HG03066 (cell line): Measurements from ENCODE around the gene SUN2.

ENCODE experiments used
- ATAC-seq: cut with Tn5 transposase; IDR thresholded peaks from one replicate; pipeline ENCODE4 v1.9.1; 2021; ENCODE audit warnings: low read depth; ENCODE audit not compliant: unreplicated experiment

Gene SUN2

DNA sequence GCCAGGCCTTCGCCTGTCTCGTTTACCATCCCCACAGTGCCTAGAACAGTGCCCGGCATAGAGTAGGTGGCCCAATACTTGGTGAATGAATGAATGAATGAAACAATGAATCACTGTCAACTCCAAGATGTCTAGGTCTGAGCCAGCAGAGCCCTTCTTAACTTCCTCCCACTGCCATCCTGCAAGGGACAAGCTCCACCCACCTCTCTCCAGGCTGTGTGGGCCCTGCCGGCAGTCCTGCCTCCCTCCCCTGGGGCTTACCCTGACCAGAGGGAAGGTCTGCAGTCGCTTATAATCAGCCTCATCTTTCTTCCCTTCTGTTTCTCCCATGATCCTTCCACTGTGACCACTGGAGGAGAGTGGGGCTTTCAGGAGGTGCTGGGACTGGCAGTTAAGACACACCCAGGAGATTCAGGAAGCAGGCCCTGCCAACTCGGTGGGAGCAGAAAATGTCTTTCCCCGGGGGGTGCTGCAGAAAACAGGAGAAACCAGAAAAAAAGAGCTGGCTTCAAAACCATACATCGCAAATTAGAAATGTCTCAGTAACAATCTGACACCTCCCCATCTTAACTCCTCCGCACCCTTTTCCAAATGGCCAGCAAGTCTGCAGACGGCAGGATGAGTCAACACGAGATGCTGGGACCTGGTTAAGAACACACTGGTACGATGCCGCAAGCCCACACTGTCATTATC is 26.8 kb upstream of the SUN2 start:
- no peak for ATAC-seq

DNA sequence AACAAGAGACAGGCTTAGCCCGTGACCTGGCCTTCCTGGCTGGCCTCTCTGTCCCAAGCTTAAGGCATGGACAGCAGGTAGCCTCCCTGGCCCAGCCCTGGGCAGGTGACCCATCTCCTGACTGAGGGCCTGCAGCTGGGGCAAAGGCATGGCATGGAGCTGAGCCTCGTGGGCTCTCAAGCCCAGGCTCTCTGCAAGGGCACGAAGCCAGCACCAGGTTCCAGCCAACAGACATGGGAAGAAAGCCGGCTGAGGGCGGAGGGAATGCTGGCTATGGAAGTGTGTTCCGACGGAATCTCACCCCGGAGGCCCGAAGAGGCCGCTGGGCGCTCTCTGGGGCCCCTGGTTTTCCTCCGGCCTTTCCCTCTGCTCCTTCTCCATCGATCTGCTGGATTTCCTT is 25.2 kb upstream of the SUN2 start:
- no peak for ATAC-seq

DNA sequence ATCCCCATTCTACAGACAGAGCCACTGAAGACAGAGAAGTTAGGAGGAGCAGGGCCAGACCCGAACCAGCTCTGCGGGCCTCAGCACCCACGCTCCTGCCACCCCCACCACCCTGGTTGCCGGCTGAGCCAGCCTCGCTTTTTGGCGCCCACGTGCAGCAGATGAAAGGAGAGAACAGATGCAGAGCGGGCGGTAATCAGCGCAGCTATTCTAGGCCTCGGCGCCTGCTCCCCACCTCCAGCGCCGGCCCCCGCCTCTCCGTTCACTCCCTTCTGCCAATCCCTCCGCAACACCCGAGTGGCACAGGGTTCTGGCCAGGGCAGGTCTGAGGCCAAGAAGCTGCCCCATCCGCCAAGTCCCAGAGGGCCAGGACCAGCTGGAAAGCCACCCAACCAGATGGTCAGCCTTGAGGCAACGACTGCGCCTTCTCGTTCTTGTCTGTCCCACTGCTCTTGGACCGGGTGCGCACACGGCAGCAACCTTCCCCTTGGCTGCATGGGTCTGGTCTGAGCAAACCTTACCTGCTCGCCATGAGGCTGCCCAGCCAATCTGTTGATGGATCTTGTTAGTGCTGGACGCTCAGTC is 21.4 kb upstream of the SUN2 start:
- no peak for ATAC-seq

DNA sequence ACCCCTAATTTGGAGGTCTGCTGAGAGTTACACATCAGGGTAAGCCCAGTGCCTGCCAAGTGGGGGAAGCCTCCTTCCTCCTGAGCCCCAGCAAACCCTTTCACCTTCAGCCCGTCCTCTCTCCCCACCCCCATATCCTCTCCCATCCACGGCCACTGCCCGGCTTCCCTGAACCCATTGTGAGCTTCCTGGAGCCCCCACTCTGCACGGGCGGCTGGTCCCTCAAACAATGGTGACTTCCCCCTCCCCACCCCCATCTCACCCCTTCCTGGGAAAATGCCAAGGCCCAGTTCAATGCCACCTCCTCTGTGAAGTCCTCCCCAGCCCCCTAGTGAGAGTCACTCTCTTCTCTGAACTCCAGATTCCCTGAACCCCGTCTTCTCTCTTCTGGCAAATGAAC is 20.3 kb upstream of the SUN2 start:
- no peak for ATAC-seq

DNA sequence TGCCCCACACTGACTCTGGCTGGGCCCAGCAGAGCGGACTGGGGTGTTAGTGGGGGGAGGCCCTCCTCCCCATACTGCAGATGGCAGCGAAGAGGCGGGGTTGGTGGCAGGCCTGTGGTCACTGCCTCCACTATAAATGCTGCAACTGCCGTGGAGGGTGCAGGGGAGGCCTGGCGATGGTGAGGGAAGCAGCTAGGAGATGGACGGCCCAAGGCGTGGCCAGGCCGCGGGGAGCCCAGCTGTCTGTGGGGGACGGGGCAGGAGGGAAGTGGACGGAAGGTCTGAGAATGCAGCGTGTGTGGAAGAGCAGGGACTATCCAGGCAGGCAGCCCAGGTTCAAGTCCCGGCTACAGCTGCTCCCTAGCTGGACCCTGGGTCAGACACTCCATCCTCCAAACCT is 19.9 kb upstream of the SUN2 start:
- ATAC-seq = no peak

DNA sequence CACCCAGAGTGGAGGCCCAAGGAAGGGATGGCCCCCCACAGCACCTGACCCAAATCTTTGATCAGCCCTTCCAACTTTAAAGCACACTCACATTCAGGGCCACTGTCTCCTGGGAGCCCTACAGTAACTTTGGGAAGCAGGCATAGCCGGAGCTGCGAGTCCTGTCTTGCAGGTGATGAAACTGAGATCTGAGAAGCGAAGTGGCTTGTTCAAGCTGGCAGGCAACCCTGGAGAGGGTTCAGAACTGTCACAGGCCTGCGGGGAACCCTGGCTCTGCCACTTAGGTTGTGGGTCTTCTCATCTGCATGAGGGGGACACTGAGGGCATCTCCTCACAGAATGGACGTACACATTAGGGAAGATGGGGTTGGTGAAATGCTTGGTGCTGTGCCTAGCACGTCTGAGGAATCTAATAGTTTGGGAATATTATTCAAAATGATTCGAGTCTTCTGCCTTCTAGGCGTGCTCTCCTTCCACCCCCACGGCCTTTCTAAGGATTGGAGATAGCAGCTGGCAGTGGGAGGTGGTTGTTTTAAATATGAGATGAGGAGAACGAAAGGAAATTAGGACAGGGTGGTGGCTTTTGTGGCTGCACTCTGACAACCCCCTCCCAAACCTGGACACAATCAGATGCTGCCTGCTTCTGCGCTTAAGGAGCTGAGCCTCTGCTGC is 18.8 kb upstream of the SUN2 start:
- no peak for ATAC-seq

DNA sequence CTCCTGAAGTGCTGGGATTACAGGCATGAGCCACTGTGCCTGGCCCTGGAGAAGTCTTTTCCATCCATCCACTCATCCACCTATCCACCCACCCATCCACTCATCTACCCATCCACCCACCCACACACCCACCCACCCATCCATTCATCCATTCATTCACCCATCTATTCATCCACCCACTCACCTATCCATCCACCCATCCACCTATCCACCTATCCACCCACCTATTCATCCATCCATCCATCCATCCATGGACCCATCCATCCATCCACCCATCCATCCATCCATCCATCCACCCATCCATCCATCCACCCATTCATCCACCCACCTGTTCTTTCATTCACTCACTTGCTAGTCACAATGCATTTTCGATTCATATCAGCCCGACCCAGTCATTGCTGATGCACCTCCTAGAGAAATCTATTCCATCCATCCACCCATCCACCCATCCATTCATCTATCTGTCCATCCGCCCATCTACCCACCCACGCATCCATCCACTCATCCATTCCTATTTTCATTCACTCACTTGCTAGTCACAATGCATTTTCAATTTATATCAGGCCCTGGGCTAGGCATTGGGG is 17.7 kb upstream of the SUN2 start:
- ATAC-seq = no peak

DNA sequence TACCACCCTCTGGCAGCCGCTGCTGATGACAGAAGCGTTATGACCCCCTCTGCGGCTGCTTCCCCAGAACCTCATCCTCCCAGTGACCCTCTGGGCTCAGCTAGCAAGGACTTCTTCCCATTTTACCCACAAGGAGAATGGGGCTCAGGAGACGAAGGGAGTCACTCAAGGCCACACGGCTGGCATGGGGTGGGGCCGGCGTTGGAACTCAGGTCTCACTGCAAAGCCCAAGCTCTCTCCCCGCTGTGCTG is 16.8 kb upstream of the SUN2 start:
- ATAC-seq = no peak

DNA sequence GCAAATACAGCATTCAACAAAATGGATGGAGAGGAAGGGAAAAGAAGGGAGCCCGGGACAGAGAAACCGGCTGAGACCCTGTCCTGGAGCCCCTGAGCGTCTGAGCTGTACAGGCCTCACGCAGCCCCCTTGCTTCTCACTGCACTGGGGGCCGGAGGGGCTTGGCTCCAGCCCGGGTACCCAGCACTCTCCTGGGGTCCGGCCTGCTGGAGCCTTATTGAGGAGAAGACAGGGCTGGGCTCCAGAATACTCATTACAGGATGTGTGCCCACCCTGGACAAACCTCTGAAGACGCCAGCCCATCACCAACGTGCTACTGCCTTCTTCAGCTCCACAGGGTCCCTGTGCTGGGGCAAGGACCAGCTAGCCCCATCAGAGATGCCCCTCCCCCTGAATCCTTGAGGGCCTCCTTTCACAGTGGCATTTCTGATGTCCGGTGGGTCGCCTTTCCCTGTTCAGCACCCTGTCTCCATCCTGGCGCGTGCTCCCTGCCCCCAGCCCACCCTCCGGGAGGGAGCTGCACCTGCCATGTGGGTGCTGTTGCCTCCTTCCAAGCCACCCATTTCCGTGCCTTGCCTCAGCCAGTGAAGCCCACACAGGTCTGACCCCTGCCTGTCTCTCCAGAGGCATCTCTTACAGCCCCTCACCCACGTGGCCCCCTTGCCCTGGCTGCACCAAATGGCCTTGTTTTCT is 14.6 kb upstream of the SUN2 start:
- ATAC-seq = no peak

DNA sequence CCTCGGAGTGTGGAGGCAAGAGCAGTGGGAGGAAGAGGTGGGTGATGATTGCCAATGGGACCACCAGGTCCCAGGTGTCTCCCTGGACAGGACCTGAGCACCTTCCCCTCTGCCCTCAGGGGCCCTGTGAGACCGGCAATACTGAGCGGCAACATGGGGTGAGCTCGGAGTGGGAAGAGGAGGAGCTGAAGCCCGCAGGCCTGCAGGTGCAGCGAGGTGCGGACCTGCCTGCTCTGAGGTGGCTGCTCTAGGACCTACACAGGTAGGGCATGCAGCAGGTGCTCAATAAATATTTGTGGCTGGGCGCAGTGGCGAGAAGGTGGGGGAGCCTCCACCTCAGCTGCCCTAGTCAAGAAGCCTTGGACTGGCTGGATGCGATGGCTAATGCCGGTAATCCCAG is 12.2 kb upstream of the SUN2 start:
- no peak for ATAC-seq

DNA sequence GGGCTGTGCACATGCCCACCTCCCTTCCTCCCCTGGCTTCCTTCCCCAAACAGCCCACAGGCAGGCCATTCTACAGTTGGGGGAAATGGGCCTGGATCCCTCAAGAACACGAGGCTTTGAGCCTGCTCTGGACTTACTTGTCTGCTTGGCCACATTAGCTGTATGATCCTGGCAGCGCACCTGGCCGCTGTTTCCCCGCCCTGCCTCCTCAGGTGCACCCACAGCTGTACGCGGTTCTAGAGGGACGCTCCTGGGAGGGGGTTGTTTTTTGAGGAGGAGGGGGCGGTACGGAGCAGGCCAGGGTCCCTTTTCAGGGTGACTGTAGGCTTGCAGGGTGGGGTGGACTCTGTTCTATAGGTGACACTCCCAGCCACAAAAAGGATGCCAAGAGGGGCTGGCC is 11.5 kb upstream of the SUN2 start:
- ATAC-seq = no peak

DNA sequence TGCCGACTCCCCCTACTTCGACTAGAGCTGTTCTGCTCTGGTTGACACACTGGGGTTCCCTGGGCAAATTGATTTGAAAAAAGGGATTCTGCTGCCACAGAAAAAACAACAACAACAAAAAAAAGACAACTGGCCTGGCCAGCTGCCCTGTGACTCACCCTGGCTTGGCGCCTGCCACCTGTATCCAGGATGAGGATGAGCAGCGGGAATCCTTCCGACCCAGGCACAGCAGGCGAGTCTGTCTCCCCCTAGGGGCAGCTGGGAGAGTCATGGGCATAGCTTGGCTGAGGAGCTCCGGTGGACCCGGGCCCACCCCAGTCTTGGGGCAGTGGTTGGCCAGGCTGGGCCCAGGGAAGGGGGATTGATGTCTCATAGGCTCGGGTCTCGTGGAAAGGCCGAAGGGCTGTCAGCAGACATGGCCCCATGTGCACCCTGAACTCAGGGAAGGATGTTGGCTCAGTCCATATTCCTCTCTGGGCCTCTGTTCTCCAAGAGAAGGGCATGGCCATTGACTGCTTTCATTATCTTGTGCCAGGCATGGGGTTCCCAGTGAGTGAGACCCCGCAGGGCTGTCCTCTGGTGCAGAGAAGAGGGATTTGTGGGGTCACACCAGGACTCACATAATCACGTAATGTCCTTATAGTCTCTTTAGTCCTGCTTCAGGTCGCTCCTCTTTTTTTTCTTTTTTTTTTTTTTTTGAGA is 10.4 kb upstream of the SUN2 start:
- ATAC-seq = no peak

DNA sequence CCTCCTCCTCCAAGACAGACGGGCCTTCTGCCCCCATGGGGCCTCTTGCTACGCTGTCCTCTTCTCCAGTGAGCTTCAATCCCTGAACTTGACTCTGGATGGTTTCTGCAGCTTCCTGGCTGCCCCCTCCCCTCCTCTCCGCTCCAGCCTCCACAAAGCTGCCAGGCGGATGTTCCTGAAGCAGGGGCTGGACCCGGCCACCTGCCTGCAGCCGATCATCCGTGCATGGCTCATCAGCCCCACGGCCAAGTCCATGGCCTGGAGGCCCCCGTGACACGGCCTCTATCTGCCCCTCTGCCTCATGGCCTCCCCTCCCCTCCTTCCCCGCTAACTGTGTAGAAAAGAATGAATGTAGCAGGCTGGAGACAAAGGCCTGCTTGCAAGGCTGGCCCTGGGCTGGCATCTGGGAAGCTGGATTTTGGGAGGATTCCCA is 6.8 kb upstream of the SUN2 start:
- no peak for ATAC-seq

DNA sequence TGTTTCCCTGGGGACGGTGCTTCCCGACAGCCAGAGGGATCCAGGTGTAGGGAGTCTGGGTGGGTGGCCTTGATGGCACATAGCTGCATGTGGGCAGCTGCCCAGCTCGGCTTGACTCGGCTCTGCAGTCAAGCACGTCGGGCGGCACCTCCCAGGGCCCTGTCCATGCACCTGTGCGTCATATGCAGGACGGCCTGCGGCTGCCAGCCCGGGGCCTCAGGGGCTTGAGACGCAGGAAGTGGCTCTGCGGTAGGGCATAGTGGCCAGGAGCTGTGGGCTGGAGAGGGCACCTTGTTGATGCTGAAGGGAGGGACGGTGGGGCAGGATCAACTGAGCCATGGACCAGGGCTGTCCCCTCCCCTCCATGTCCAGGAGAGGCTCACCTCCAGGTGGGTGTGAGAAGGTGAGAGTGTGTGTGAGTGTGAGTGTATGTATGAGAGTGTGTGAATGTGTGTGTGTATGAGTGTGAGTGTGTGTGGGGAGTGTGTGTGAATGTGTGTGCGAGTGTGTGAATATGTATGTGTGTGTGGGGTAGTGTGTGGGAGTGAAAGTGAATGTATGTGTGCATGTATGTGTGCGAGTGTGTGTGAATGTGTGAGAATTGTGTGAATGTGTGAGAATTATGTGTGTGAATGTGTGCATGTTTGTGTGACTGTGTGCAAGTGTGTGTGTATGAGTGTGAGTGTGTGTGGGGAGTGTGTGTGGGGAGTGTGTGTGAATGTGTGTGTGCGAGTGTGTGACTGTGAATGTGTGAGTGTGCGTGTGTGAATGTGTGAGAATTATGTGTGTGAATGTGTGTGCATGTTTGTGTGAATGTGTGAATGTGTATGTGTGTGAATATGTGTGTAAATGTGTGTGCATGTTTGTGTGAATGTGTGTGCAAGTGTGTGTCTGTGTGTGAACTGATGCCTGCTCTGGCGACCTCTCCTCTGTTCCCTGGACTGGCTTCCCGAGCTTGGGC is 5.7 kb upstream of the SUN2 start:
- no peak for ATAC-seq

DNA sequence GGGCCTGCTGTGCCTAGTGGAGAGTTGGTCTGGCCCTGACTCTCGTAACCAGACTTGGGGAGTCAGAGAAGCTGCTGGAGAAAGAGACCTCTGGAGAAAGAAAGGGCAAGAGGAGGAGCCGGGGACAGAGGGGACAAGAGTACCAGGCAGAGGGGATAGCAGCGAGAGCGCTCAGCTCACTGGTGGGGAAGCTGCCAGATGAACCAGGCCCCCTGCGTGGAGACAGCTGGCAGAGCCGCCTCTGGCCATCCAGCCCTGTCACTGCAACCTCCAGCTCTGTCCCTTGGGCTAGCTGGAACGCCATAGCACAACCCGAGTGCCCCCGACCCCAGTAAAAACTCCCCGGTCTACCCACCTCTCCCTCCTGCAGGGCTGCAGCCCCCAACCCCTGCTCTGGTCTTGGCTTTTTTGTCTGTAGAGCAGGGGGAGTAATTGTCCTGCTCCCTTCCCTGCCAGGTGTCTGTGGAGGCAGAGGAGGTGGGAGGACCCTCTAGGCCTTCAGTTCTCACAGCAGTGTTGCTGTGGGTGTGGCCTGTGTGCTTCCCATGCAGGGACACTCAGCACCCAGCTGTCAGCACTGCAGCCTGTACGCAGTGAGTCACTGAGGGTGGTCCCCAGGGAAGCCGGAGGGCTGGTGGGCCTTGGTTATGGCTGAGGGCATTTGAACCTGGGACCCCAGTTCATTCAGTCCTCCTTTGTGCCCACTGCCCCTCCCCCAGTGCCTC is 4.8 kb upstream of the SUN2 start:
- ATAC-seq = no peak

DNA sequence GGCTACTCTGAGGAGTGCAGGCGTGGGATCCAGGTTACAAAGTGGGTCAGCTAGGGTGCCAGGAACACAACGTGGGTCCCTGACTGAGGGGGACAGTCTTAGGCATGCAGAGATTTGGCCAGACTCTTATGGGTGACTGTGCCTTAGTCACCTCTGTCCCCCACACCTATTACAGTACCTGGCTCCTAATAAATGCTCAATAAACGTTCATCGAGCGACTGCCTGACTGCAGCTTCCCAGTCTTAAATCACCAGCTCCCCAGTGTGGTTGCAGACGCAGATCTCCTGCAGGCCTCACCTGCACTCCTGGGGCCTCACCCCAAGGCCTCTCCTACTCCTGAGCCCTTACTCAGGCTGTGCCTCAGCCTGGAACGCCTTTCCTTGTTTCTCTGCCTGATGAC is 3.2 kb upstream of the SUN2 start:
- no peak for ATAC-seq

DNA sequence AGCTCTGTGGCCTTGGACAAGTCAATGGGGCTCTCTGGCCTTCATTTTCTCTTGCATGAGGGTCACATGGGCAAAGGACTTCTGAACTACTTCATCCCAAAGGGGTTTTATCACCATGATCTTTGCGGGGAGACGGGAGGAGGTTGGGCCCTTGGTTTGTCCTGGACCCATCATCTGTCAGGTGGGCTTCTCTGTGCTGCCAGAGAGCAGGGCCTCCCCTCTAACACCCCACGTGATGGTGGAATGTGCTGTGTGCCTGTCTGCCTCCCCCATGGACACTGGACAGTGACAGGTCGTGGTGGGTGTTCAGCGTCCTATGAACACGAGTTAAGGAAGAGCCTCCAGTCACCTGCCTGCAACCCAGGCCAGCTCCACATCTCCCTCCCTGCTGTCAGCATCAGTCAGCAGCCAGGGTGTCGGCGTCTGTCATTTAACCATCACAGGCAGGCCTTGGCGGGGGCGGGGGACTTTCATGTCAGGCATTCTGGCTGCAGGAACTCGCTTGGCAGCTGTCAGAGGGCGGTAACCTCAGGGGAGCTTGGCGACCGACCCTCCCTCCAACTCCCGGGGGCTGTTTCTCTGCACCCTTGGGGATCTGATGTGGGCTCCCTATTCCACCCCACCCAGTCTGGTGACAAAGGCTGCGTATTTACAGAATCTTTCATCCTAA is 2.6 kb upstream of the SUN2 start:
- no peak for ATAC-seq

DNA sequence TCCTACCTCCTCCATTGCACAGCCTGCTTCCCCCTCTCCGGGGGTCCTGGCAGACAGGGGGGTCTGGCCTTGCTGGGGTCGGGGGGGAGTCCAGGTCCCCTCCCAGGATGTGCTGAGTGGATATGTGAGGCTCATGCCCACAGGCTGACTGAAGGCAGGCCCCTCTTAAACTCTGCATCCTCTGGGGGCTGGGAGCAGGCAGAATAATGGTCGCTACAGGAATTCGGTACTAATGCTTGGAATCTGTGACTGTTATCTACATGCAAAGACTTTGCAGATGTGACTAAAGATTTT is 1.6 kb upstream of the SUN2 start:
- no peak for ATAC-seq
